HG03571 (cell line): ENCODE measurements around the gene LIMK1.

ENCODE experiments used
- ATAC-seq: cut with Tn5 transposase; IDR thresholded peaks from one replicate; pipeline ENCODE4 v1.9.1; 2021; ENCODE audit not compliant: unreplicated experiment

LIMK1 gene

GRCh38 chr7:74082770-74083116 lies 861 bp upstream of the LIMK1 start:
- ATAC-seq, result no peak

DNA sequence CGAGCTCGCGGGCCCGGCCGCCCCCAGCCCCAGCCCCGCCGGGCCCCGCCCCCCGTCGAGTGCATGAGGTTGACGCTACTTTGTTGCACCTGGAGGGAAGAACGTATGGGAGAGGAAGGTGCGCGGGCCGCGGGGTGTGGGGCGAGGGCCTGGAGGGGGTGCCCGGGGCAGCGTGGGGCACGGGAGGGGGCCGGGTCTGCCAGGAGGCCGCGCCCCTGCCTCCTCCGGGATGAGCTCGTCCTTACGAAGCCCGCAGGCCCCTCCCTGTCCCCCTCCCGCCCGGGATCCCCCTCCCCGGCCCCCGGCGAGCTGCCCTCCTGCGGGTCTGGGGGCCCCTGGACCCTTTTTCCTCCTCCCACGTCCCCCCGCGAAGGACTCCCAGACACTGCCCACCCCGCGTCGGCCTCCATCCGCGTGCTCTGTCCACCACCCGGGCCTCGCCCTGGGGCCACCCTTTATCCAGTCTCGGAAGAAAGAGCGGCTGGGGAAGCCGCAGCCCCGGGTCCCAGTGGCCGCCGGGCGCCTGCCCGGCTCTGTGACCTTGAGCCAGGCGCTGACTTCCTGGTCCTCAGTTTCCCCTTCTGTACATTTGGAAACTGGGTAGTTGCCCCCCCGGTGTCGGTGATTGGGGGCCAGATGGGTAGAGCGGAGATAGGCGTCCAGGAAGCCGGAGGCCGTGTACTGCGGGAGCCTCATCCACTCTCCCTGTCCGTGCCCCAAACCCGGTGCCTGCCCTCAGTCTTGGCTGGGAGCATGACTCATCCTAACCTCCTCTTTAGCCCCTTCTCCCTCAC lies 521 bp downstream of the LIMK1 start:
- no peak for ATAC-seq

- ATAC-seq, result no peak
Observed at GRCh38 chr7:74084722-74085578, 1.3 kb downstream of the LIMK1 start.

GRCh38 chr7:74087791-74088453 lies 4.3 kb downstream of the LIMK1 start:
- ATAC-seq, result no peak

DNA sequence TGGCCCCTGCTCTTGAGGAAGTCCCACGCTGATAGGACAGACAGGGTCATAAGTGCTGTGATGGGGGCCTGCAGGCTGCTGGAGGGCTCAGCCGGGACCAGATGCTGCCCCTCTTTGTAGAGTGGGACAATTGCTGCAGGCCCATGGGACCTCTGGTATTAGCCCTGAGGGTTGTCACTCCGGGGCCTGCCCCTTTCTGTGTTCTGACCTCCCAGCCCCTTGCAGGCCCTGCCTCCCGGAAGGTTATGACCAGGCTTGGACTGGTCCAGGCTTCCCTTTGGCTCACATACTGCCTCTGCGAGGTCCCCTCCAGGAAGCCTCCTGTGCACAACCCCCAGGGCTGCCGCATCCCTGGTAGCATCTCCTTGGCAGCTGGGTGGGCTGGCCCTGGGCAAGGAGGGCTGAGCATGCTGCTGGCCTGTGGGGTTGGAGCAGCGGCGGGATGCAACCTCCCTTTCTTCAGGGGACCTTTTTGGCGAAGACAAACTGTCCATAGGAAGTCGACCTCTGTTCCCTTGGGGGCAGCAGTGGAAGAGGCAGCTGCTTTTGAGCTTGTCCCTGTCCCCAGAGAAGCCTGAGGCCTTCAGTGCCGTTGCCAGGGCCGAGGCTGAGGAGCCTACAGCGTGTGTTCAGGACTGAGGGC lies 8.8 kb downstream of the LIMK1 start:
- ATAC-seq, result no peak

DNA sequence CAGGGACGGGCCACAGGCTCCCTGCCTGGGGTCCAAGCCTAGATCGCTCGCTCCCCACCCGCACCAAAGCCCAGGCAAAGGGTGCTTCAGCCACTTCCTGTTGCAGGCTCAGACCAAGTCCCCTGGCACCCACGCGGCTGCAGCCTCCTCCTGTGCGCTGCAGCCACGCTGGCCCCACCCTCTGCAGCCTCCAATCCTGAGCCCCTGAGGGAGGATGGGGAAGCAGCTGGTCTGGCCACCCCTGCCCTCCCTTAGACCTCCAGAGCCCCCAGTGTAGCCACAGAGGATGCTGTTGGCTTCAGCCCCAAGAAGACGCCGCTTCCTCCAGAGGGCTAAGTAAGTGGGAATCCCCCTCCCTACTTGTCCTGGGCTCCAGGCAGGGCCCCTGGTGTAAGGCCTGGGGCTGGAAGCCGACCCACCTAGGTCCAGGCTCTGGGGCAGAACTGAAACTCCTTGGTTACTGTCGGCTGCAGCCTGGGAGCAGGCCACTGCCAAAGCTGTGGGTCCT lies 9.4 kb downstream of the LIMK1 start:
- ATAC-seq, result peak; percentile 67

GRCh38 chr7:74093671-74094223 lies 10.1 kb downstream of the LIMK1 start:
- ATAC-seq, result peak; percentile 4

- peak; percentile 44 for ATAC-seq
Observed at GRCh38 chr7:74094224-74095101, 10.9 kb downstream of the LIMK1 start.

DNA sequence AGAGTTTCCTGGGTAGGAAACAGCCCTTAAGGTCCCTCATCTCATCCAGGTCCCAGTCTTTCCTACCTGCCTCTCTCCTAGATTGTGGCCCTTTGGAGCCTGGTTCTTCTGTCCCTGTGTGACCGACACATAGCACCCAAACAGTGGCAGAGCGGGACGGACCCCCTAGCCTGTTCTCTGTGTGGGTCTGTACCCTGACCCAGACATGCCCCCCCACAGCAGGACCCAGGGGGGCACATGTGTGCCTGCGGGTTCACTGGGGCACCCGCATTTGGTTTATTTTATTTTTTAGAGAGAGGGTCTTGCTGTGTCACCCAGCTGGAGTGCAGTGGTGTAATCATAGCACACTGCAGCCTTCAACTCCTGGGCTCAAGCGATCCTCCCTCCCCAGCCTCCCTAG lies 11.5 kb downstream of the LIMK1 start:
- no peak for ATAC-seq

GRCh38 chr7:74097937-74098614 lies 14.5 kb downstream of the LIMK1 start:
- ATAC-seq, result no peak

- ATAC-seq, result no peak
Observed at GRCh38 chr7:74099031-74099430, 15.4 kb downstream of the LIMK1 start.

DNA sequence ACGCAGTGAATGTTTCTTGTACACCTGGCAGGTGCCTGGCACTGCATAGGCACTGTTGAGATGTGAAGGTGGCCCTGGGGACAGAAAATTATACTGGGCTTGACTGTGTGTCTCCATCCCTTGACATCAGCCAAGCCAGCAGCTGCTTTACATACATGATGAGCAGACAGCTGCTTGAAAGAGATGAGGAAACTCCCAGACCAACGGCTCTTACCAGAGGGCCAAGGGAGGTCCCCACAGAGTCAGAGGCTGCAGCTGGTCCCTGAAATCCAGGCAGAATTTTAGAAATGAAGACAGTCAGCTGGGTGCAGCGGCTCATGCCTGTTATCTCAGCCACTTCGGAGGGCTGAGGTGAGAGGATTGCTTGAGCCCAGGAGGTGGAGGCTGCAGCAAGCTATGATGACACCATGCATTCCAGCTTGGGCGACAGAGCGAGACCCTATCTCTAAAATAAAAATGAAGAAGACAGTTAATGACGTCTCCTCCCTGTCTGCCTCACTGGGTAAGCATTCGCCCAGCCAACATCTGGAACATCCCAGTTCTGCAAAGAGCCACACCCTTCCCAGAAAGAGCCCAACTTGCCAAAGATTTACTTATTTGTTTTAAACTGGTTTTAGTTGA lies 17.6 kb downstream of the LIMK1 start:
- peak; percentile 65 for ATAC-seq

GRCh38 chr7:74103219-74103772 lies 19.7 kb downstream of the LIMK1 start:
- ATAC-seq, result no peak

DNA sequence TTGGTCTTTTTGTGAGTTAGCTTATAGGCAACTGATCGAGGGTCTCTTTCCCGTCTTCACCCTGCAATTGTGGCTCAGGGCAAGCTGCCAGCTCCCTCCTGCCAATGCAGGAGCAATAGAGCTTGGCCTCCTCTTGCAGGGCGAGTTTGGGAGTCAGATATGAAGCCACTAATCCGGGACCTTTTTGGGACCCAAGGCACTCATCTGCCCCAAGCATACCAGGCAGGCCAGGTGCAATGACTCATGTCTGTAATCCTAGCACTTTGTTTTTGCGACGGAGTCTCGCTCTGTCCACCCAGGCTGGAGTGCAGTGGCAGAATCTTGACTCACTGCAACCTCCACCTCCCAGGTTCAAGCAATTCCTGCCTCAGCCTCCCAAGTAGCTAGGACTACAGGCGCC lies 21.1 kb downstream of the LIMK1 start:
- ATAC-seq, result no peak

DNA sequence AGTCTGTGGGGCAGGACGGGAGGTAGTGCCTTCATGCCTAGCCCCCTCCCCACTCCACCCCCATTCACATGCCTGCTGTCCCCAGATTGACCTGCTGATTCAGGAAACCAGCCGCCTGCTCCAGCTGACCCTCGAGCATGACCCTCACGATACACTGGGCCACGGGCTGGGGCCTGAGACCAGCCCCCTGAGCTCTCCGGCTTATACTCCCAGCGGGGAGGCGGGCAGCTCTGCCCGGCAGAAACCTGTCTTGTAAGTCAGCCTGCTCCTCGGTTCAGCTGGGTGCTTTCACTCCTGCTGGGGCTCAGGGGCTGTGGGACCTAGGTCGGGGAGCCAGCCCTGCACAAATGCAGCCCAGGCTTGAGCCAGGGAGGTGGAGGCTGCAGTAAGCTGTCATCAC lies 22.4 kb downstream of the LIMK1 start:
- no peak for ATAC-seq

GRCh38 chr7:74106846-74107245 lies 23.2 kb downstream of the LIMK1 start:
- ATAC-seq, result no peak

DNA sequence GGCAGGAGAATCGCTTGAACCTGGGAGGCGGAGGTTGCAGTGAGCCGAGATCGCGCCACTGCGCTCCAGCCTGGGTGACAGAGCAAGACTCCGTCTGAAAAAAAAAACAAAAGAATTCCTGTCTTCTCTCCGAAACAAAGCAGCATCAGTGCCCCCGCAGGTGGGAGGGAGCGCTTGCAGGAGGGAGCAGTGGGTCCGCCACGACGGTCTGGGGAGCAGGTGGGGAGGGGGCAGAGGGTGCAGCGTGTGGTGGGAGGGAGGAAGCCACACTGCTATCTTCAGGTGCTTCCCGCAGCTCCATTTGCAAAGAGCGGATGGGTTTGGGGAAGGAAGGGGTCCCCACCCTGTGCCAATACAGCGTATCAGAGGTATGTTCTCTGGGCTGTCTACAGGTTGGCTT lies 31.7 kb downstream of the LIMK1 start:
- ATAC-seq, result no peak

- ATAC-seq, result no peak
Observed at GRCh38 chr7:74116356-74116755, 32.8 kb downstream of the LIMK1 start.
